Stimulated activated CD4-positive, alpha-beta T cell treated with anti-CD3 and anti-CD28 coated beads, TNF-alpha, amount 100 ng/mL, for 24 hours (primary cell): ENCODE measurements around the gene SH3TC2.

ENCODE experiments used
- DNase-seq, 3 experiments: peaks; one replicate each; pipeline ENCODE4 v3.0.0-alpha.2; 2020; ENCODE audit warnings: low read depth in 3 of 3

The SH3TC2 gene

GRCh38 chr5:148972396-148972795 is 90.5 kb downstream of the SH3TC2 start:
- DNase-seq = no peak

GRCh38 chr5:148970876-148971275 is 92.0 kb downstream of the SH3TC2 start:
- no peak for DNase-seq

GRCh38 chr5:148970228-148970627 is 92.6 kb downstream of the SH3TC2 start:
- no peak for DNase-seq

GRCh38 chr5:148969291-148969690 is 93.6 kb downstream of the SH3TC2 start:
- no peak for DNase-seq

GRCh38 chr5:148968311-148968710 is 94.6 kb downstream of the SH3TC2 start:
- DNase-seq = no peak

GRCh38 chr5:148967783-148968182 is 95.1 kb downstream of the SH3TC2 start:
- no peak for DNase-seq

GRCh38 chr5:148966938-148967337 is 95.9 kb downstream of the SH3TC2 start:
- no peak for DNase-seq

GRCh38 chr5:148966348-148966747 is 96.5 kb downstream of the SH3TC2 start:
- no peak for DNase-seq

GRCh38 chr5:148965511-148966265 is 97.2 kb downstream of the SH3TC2 start:
- DNase-seq = no peak

- DNase-seq = no peak
These were observed 99.2 kb downstream of the SH3TC2 start for GRCh38 chr5:148963664-148964063.

GRCh38 chr5:148962761-148963324 is 100.0 kb downstream of the SH3TC2 start:
- DNase-seq = no peak

- no peak for DNase-seq
These were observed 100.7 kb downstream of the SH3TC2 start for GRCh38 chr5:148962200-148962550.

GRCh38 chr5:148961261-148962199 is 101.3 kb downstream of the SH3TC2 start:
- DNase-seq = no peak

GRCh38 chr5:148960070-148960769 is 102.6 kb downstream of the SH3TC2 start:
- no peak for DNase-seq

GRCh38 chr5:148957591-148958202 is 105.2 kb downstream of the SH3TC2 start:
- peak in 2 of 3 experiments; percentile 8 to 36 for DNase-seq

- no peak for DNase-seq
These were observed 106.1 kb downstream of the SH3TC2 start for GRCh38 chr5:148956477-148957385.
